ENCODE results near the gene CREB3L1. TPM values are rescaled to one million over a fixed set of nuclear protein-coding genes. Genes with fewer than 3 reads are reported as not detected.
A peak's percentile ranks its signal among the peaks of the same experiment; 100 is the strongest.

The CREB3L1 gene
- total RNA-seq, 6 experiments from 2014 or later, result 282 to 328 (median 310) TPM

GRCh38 chr11:46348566-46349401 lies 71.3 kb downstream of the CREB3L1 start:
- Mint-ChIP-seq H3K27me3 (ENCODE audit: insufficient read depth) (peaks cover 5% of the 10 kb centered on the region), H3K4me3 (peak overlapping the region; percentile 86), H3K9me3 (no peaks in the 10 kb centered on the region), H3K36me3 (ENCODE audit: low read depth) (no peaks in the 10 kb centered on the region; the same call in 1 of the 2 replicates), H3K4me1 (ENCODE audit: low read depth) (peaks cover 22% of the 10 kb centered on the region), H3K27ac (peak overlapping the region; percentile 42; the same call in 1 of the 2 replicates)
- DNase-seq, result no peak
- TF ChIP-seq CTCF (IDR thresholded peaks at IDR 0.05), result no peak

- Mint-ChIP-seq H3K4me3 (no peak overlapping the region), H3K27me3 (ENCODE audit: insufficient read depth) (no peaks in the 10 kb centered on the region; the same call in 1 of the 2 replicates), H3K27ac (no peak overlapping the region), H3K4me1 (ENCODE audit: low read depth) (peaks cover 22% of the 10 kb centered on the region), H3K36me3 (ENCODE audit: low read depth) (no peaks in the 10 kb centered on the region; the same call in 1 of the 2 replicates), H3K9me3 (no peaks in the 10 kb centered on the region)
- no peak for TF ChIP-seq CTCF (IDR thresholded peaks at IDR 0.05)
- no peak for DNase-seq
Observed at GRCh38 chr11:46350695-46351094, 73.2 kb downstream of the CREB3L1 start.

GRCh38 chr11:46351148-46351547 lies 73.7 kb downstream of the CREB3L1 start:
- H3K9me3 Mint-ChIP-seq, result no peaks in the 10 kb centered on the region

GRCh38 chr11:46351606-46352005 lies 74.1 kb downstream of the CREB3L1 start:
- H3K36me3 Mint-ChIP-seq (ENCODE audit: low read depth), result no peaks in the 10 kb centered on the region; the same call in 1 of the 2 replicates
- TF ChIP-seq CTCF (IDR thresholded peaks at IDR 0.05), result no peak
- no peak for DNase-seq

More at GRCh38 chr11:46351148-46351547, 73.7 kb downstream of the CREB3L1 start:
- no peak for TF ChIP-seq CTCF (IDR thresholded peaks at IDR 0.05)
- H3K36me3 Mint-ChIP-seq (ENCODE audit: low read depth), result no peaks in the 10 kb centered on the region; the same call in 1 of the 2 replicates
- no peak for DNase-seq
- H3K27ac Mint-ChIP-seq, result no peak overlapping the region
- no peak overlapping the region for H3K4me3 Mint-ChIP-seq
- H3K27me3 Mint-ChIP-seq (ENCODE audit: insufficient read depth), result no peaks in the 10 kb centered on the region; the same call in 1 of the 2 replicates
- H3K4me1 Mint-ChIP-seq (ENCODE audit: low read depth), result peaks cover 23% of the 10 kb centered on the region

GRCh38 chr11:46352063-46352841 lies 74.8 kb downstream of the CREB3L1 start:
- peak; percentile 89 for TF ChIP-seq CTCF (IDR thresholded peaks at IDR 0.05)
- Mint-ChIP-seq H3K27me3 (ENCODE audit: insufficient read depth) (no peaks in the 10 kb centered on the region; the same call in 1 of the 2 replicates), H3K9me3 (no peaks in the 10 kb centered on the region), H3K27ac (no peak overlapping the region), H3K4me1 (ENCODE audit: low read depth) (peaks cover 23% of the 10 kb centered on the region), H3K36me3 (ENCODE audit: low read depth) (no peaks in the 10 kb centered on the region; the same call in 1 of the 2 replicates), H3K4me3 (no peak overlapping the region)
- no peak for DNase-seq

More at GRCh38 chr11:46351606-46352005, 74.1 kb downstream of the CREB3L1 start:
- Mint-ChIP-seq H3K27ac (no peak overlapping the region), H3K27me3 (ENCODE audit: insufficient read depth) (no peaks in the 10 kb centered on the region; the same call in 1 of the 2 replicates), H3K4me1 (ENCODE audit: low read depth) (peaks cover 23% of the 10 kb centered on the region), H3K4me3 (no peak overlapping the region), H3K9me3 (no peaks in the 10 kb centered on the region)

Measured in HFFc6 (cell line).